Measurements from ENCODE around the gene ZCCHC2. TPM values are rescaled to one million over a fixed set of nuclear protein-coding genes. Genes with fewer than 3 reads are reported as not detected.
A peak's percentile ranks its signal among the peaks of the same experiment; 100 is the strongest.

The ZCCHC2 gene
- total RNA-seq, 6 experiments from 2014 or later: 4.6 to 7.1 (median 5.4) TPM

- Mint-ChIP-seq H3K4me1 (ENCODE audit: low read depth) (peaks cover 28% of the 10 kb centered on the region), H3K27ac (no peak overlapping the region), H3K36me3 (ENCODE audit: low read depth) (peaks cover 23% of the 10 kb centered on the region), H3K27me3 (ENCODE audit: insufficient read depth) (no peaks in the 10 kb centered on the region; the same call in 1 of the 2 replicates), H3K9me3 (no peaks in the 10 kb centered on the region), H3K4me3 (no peak overlapping the region)
- DNase-seq: no peak
- TF ChIP-seq CTCF (IDR thresholded peaks at IDR 0.05): no peak
Measured at GRCh38 chr18:62558015-62558663, 35.3 kb downstream of the ZCCHC2 start.

- no peaks in the 10 kb centered on the region for H3K9me3 Mint-ChIP-seq
- peaks cover 5% of the 10 kb centered on the region for H3K36me3 Mint-ChIP-seq (ENCODE audit: low read depth)
- H3K4me3 Mint-ChIP-seq: no peak overlapping the region
- no peaks in the 10 kb centered on the region for H3K27me3 Mint-ChIP-seq (ENCODE audit: insufficient read depth)
- no peak for DNase-seq
- no peak for TF ChIP-seq CTCF (IDR thresholded peaks at IDR 0.05)
- no peak overlapping the region for H3K27ac Mint-ChIP-seq
- H3K4me1 Mint-ChIP-seq (ENCODE audit: low read depth): peaks cover 11% of the 10 kb centered on the region; the same call in 1 of the 2 replicates
Measured at GRCh38 chr18:62564044-62564443, 41.2 kb downstream of the ZCCHC2 start.

GRCh38 chr18:62566199-62566598, 43.4 kb downstream of the ZCCHC2 start:
- DNase-seq: no peak
- H3K9me3 Mint-ChIP-seq: no peaks in the 10 kb centered on the region
- H3K4me3 Mint-ChIP-seq: no peak overlapping the region
- H3K4me1 Mint-ChIP-seq (ENCODE audit: low read depth): peaks cover 6% of the 10 kb centered on the region; the same call in 1 of the 2 replicates
- no peaks in the 10 kb centered on the region for H3K27me3 Mint-ChIP-seq (ENCODE audit: insufficient read depth)
- no peak overlapping the region for H3K27ac Mint-ChIP-seq
- peak; percentile 41; the same call in 1 of the 2 replicates for TF ChIP-seq CTCF (IDR thresholded peaks at IDR 0.05)
- H3K36me3 Mint-ChIP-seq (ENCODE audit: low read depth): peaks cover 20% of the 10 kb centered on the region

GRCh38 chr18:62566818-62567217, 44.0 kb downstream of the ZCCHC2 start:
- Mint-ChIP-seq H3K27me3 (ENCODE audit: insufficient read depth) (no peaks in the 10 kb centered on the region), H3K9me3 (no peaks in the 10 kb centered on the region), H3K4me3 (no peak overlapping the region), H3K27ac (no peak overlapping the region), H3K36me3 (ENCODE audit: low read depth) (peaks cover 18% of the 10 kb centered on the region), H3K4me1 (ENCODE audit: low read depth) (no peaks in the 10 kb centered on the region)
- DNase-seq: no peak
- no peak for TF ChIP-seq CTCF (IDR thresholded peaks at IDR 0.05)

GRCh38 chr18:62569081-62569655, 46.3 kb downstream of the ZCCHC2 start:
- no peaks in the 10 kb centered on the region; the same call in 1 of the 2 replicates for H3K27me3 Mint-ChIP-seq (ENCODE audit: insufficient read depth)
- H3K4me1 Mint-ChIP-seq (ENCODE audit: low read depth): no peaks in the 10 kb centered on the region; the same call in 1 of the 2 replicates
- no peak for DNase-seq
- no peaks in the 10 kb centered on the region for H3K9me3 Mint-ChIP-seq
- no peak for TF ChIP-seq CTCF (IDR thresholded peaks at IDR 0.05)
- no peak overlapping the region for H3K4me3 Mint-ChIP-seq
- H3K36me3 Mint-ChIP-seq (ENCODE audit: low read depth): peaks cover 18% of the 10 kb centered on the region
- H3K27ac Mint-ChIP-seq: no peak overlapping the region

Measured in HFFc6 (cell line).